HG02884 (cell line): Measurements from ENCODE around the gene LIMS2.

Source experiments
- ATAC-seq: cut with Tn5 transposase; IDR thresholded peaks from one replicate; pipeline ENCODE4 v1.9.1; 2021; ENCODE audit warnings: mild to moderate bottlenecking, moderate library complexity; ENCODE audit not compliant: unreplicated experiment

Gene LIMS2

GRCh38 chr2:127674241-127675209 lies 805 bp downstream of the LIMS2 start:
- no peak for ATAC-seq

DNA sequence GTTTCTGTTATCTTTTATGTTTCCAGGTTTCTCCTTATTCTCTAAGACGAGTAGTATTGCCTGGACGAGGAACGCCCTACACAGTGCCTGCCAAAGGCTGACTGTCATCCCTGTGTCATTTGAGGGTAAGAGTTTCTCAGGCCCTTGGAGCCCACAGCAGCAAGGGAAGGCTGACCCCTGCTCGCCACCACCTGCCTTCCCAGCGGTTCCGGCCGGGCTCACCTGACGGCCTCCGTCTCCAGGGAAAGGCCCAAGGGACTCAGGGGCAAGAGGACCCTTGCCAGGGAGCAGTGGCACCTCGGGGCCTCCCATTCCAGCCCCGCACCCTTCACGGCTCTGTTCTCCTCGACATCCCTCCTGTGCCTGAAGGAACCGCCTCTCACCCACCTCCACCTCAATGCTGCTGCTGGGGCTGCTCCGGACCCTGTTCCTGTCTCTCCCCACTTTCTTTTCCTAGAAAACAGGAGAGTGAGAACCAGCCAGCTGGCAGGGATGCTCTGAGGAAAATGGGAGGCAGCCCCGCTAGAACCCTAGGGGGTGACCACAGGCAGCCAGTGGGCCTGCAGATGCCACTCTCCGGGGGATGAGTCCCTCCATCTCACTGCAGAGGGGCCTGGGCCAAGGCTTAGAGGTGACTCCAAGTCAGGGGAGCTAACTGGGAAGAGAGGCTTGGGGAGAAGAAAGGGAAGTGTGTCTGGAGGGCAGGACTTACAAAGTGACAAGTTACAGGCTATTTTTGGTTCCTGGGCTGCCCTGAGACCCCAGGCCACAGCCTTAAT lies 1.9 kb downstream of the LIMS2 start:
- ATAC-seq: no peak

DNA sequence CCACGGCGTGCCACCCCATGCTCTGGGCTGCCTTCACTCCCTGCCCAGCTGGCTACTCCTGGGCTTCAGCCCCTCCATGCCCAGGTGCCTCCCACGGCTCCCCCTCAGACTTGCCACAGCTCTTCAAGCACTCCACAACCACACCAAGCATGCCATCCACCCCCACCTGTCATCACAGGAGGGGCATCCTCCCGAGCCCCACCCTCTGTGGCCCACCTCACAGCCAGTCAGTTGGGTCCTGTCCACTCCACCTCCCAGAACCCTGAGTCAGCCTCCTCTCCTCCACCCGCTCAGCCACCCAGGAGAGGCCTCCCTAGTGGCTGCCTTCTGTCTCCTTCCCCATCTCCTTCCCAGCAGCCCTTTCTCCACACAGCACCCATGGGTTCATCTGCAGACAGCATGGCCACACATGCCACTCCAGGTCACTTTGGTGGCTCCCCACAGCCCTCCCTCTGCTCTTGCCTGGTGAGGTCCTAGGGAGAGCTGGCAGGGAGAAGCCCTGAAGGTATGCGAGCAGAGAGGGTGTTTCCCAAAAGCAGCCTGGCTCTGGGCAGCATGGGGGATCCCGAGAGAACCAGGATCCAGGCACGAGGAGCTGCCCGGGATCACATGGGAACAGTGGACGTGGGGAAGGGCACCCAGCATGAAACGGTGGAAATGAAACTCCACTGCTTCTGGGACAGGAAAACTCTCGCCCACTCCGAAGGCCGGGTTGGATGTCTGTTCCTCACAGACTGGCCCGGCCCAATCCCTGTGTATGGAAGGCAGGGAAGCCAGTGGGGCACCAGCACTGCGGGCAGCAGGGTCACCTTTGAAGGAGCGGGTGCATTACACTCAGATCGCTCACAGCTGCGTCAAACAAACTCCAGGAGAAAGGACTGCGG lies 2.7 kb downstream of the LIMS2 start:
- no peak for ATAC-seq

DNA sequence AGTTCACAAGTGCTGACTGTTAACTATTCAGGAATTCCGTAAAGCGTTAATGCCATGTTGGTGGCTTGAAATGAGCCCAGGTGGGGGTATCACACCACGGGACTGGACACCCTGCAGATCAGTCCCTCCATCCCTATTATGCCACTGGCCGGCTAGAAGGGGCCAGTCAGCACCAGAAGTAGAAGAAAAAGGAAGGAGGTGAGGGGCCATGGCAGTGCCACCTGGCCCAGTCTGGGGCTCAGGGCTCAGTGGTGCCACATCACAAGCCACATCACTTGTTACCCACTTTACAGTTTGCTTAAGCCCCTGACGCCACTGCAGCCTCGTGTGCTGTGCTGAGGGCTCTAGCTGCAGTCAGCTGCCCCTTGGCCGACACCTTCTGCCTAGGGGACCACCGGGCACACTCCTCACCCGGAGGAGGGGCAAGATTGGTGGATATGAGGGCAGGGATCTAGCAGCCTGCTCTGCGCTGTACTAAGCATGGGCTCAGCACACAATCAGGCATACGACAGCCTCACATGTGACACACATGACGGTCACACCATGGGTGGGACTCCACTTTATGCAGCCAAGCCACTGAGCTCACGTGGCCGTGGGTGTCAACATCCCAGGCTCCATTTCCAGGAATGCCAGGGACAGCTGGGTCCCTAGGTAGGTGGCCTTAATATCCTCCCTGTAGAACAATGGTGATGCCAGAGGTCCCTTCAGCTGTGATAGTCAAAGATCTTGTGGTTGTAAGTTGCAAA lies 3.6 kb downstream of the LIMS2 start:
- ATAC-seq: no peak

DNA sequence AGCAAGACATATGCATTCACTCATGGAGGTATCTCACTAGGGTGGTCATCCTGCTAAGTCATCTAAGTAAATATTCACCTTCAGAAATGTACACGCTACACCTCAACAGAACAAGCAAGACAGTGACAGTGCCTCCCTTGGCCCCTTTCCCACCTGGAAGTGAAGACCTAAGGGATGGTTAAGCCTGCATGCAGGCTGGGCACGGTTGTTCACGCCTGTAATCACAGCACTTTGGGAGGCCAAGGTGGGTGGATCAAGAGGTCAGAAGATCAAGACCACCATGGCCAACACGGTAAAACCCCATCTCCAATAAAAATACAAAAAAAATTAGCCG lies 4.4 kb downstream of the LIMS2 start:
- ATAC-seq: no peak

- ATAC-seq: no peak
Measured at GRCh38 chr2:127670055-127670956, 5.0 kb downstream of the LIMS2 start.

DNA sequence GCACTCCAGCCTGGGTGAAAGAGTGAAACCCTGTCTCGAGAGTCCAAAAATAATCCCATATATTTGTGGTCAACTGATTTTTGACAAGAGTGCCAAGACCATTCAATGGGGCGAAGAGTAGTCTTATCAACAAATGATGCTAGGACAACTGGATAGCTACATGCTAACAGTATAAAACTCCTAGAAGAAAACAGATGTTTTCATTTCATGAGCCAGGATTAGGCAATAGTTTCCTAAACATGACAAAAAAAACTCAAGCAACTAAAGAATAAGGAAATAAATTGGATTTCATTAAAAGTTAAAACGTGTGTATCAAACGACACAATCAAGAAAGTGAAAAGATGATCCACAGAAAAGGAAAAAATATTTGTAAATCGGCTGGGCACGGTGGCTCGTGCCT lies 6.3 kb downstream of the LIMS2 start:
- ATAC-seq: no peak

GRCh38 chr2:127665267-127665893 lies 9.9 kb downstream of the LIMS2 start:
- no peak for ATAC-seq

- no peak for ATAC-seq
Measured at GRCh38 chr2:127664895-127665225, 10.5 kb downstream of the LIMS2 start.

GRCh38 chr2:127664065-127664894 lies 11.1 kb downstream of the LIMS2 start:
- no peak for ATAC-seq

GRCh38 chr2:127663566-127664064 lies 11.7 kb downstream of the LIMS2 start:
- ATAC-seq: no peak

- ATAC-seq: no peak
Measured at GRCh38 chr2:127662937-127663565, 12.3 kb downstream of the LIMS2 start.

GRCh38 chr2:127661949-127662510 lies 13.3 kb downstream of the LIMS2 start:
- no peak for ATAC-seq

DNA sequence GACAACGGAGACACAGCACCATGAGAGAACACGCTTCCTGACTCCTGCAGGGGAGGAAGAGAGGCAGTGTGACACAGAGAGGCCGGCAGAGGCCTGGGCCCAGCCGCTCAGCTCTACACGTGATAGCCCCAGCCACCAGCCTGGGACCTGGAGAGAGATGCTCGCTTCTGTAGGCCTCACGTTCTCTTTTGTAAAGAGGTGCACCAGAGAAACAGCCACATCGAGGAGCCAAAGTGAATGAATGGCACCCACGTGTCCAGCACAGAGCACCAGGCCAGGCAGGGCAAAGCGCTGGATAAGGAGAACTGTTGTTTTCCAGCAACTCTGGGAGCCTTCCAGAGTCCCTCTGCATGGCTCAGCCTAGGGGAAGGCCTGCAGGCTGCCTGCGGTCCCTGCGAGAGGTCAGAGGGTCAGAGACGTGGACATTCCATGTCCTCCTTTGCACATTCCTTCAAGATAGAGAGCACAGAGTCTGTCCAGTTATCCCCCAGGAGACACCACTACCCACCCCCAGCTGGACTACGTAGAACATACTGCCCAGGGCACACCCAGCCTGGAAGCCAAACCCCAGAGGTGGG lies 14.2 kb downstream of the LIMS2 start:
- no peak for ATAC-seq

DNA sequence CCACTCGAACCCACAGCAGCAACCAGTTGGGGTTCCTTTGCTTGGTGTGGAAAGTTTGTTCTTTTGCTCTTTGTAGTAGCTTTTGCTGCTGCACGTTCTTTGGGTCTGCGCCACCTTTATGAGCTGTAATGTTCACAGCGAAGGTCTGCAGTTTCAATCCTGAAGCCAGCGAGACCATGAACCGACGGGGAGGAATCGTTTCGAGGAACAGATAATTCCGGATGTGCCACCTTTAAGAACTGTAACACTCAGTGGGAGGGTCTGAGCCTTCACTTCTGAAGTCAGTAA lies 15.1 kb downstream of the LIMS2 start:
- no peak for ATAC-seq

- no peak for ATAC-seq
Measured at GRCh38 chr2:127659408-127660290, 15.7 kb downstream of the LIMS2 start.
